HUES6 (cell line): ENCODE results near the gene POMT2.
"Not testable (repeated sequence)": the region's sequence is repeated elsewhere in the genome, so short reads cannot be mapped to it uniquely, and the experiment has no call there.

Experiments
- H3K27ac ChIP-seq: 2 replicates; pipeline ENCODE4 v1.7.0; 2013; ENCODE audit warnings: low read depth, mild to moderate bottlenecking, low read length, inconsistent platforms
- H3K27me3 ChIP-seq: 2 replicates; pipeline ENCODE4 v1.6.1; 2013; ENCODE audit warnings: low read length; ENCODE audit not compliant: control insufficient read depth, insufficient read depth
- H3K36me3 ChIP-seq: 2 replicates; pipeline ENCODE4 v1.6.1; 2013; ENCODE audit warnings: low read length; ENCODE audit not compliant: control insufficient read depth, insufficient read depth
- H3K4me1 ChIP-seq: 2 replicates; pipeline ENCODE4 v1.6.1; 2013; ENCODE audit warnings: low read length; ENCODE audit not compliant: control insufficient read depth, insufficient read depth
- H3K4me3 ChIP-seq: 2 replicates; pipeline ENCODE4 v1.5.1; 2013; ENCODE audit warnings: low read depth, low read length
- H3K9ac ChIP-seq: one replicate; pipeline ENCODE4 v1.6.1; 2013; ENCODE audit warnings: mild to moderate bottlenecking, low read length
- H3K9me3 ChIP-seq: 2 replicates; pipeline ENCODE4 v1.6.1; 2013; ENCODE audit warnings: low read depth, low read length; ENCODE audit not compliant: control insufficient read depth, insufficient read depth

The POMT2 gene

GRCh38 chr14:77343662-77344061 lies 23.0 kb upstream of the POMT2 start:
- H3K4me3 ChIP-seq = no peak overlapping the region
- H3K27me3 ChIP-seq = no peaks in the 10 kb centered on the region
- H3K36me3 ChIP-seq = peaks cover 10% of the 10 kb centered on the region
- peaks cover 35% of the 10 kb centered on the region for H3K4me1 ChIP-seq
- no peaks in the 10 kb centered on the region for H3K9me3 ChIP-seq
- H3K27ac ChIP-seq = no peak overlapping the region
- no peak overlapping the region for H3K9ac ChIP-seq

- H3K9me3 ChIP-seq = no peaks in the 10 kb centered on the region
- no peaks in the 10 kb centered on the region for H3K27me3 ChIP-seq
- peaks cover 10% of the 10 kb centered on the region for H3K36me3 ChIP-seq
- peaks cover 41% of the 10 kb centered on the region for H3K4me1 ChIP-seq
- no peak overlapping the region for H3K9ac ChIP-seq
- H3K4me3 ChIP-seq = no peak overlapping the region
- H3K27ac ChIP-seq = no peak overlapping the region
These were observed 22.2 kb upstream of the POMT2 start for GRCh38 chr14:77342726-77343397.

GRCh38 chr14:77340389-77340788 lies 19.7 kb upstream of the POMT2 start:
- Histone ChIP-seq H3K4me1 (peaks cover 63% of the 10 kb centered on the region), H3K4me3 (no peak overlapping the region), H3K9me3 (no peaks in the 10 kb centered on the region), H3K9ac (no peak overlapping the region), H3K36me3 (peaks cover 10% of the 10 kb centered on the region), H3K27ac (no peak overlapping the region), H3K27me3 (no peaks in the 10 kb centered on the region)

- Histone ChIP-seq H3K9ac (no peak overlapping the region), H3K27me3 (no peaks in the 10 kb centered on the region), H3K36me3 (peaks cover 10% of the 10 kb centered on the region), H3K9me3 (no peaks in the 10 kb centered on the region), H3K27ac (peak overlapping the region; percentile 60; the same call in 1 of the 2 replicates), H3K4me1 (peaks cover 59% of the 10 kb centered on the region), H3K4me3 (no peak overlapping the region)
These were observed 18.7 kb upstream of the POMT2 start for GRCh38 chr14:77339407-77339806.

GRCh38 chr14:77338302-77338701 lies 17.6 kb upstream of the POMT2 start:
- peaks cover 10% of the 10 kb centered on the region for H3K36me3 ChIP-seq
- no peak overlapping the region for H3K4me3 ChIP-seq
- H3K9ac ChIP-seq = no peak overlapping the region
- no peaks in the 10 kb centered on the region for H3K9me3 ChIP-seq
- H3K27me3 ChIP-seq = no peaks in the 10 kb centered on the region
- H3K27ac ChIP-seq = peak overlapping the region; percentile 60
- peaks cover 48% of the 10 kb centered on the region for H3K4me1 ChIP-seq

- H3K27me3 ChIP-seq = no peaks in the 10 kb centered on the region
- H3K27ac ChIP-seq = peak overlapping the region; percentile 60
- H3K9ac ChIP-seq = peak overlapping the region; percentile 2
- peaks cover 6% of the 10 kb centered on the region for H3K36me3 ChIP-seq
- H3K4me1 ChIP-seq = peaks cover 44% of the 10 kb centered on the region
- no peak overlapping the region for H3K4me3 ChIP-seq
- no peaks in the 10 kb centered on the region for H3K9me3 ChIP-seq
These were observed 17.2 kb upstream of the POMT2 start for GRCh38 chr14:77337880-77338279.

- not testable (repeated sequence) for H3K4me3 ChIP-seq, H3K36me3 ChIP-seq, H3K9me3 ChIP-seq, H3K27me3 ChIP-seq
- H3K9ac ChIP-seq = peak overlapping the region; percentile 2
- peaks cover 38% of the 10 kb centered on the region for H3K4me1 ChIP-seq
- H3K27ac ChIP-seq = peak overlapping the region; percentile 60
These were observed 16.6 kb upstream of the POMT2 start for GRCh38 chr14:77337255-77337654.

- Histone ChIP-seq H3K27me3 (no peaks in the 10 kb centered on the region), H3K4me1 (peaks cover 38% of the 10 kb centered on the region), H3K9ac (no peak overlapping the region), H3K36me3 (no peaks in the 10 kb centered on the region), H3K9me3 (no peaks in the 10 kb centered on the region), H3K27ac (no peak overlapping the region), H3K4me3 (no peak overlapping the region)
These were observed 14.9 kb upstream of the POMT2 start for GRCh38 chr14:77335576-77335975.

GRCh38 chr14:77329872-77330271 lies 9.2 kb upstream of the POMT2 start:
- H3K27me3 ChIP-seq = no peaks in the 10 kb centered on the region
- H3K4me3 ChIP-seq = no peak overlapping the region
- H3K27ac ChIP-seq = no peak overlapping the region
- H3K9ac ChIP-seq = no peak overlapping the region
- H3K4me1 ChIP-seq = peaks cover 9% of the 10 kb centered on the region
- no peaks in the 10 kb centered on the region for H3K9me3 ChIP-seq
- H3K36me3 ChIP-seq = no peaks in the 10 kb centered on the region

- Histone ChIP-seq H3K27me3 (no peaks in the 10 kb centered on the region), H3K4me3 (no peak overlapping the region), H3K9ac (no peak overlapping the region), H3K9me3 (no peaks in the 10 kb centered on the region), H3K27ac (no peak overlapping the region), H3K36me3 (no peaks in the 10 kb centered on the region), H3K4me1 (peaks cover 22% of the 10 kb centered on the region)
These were observed 6.4 kb upstream of the POMT2 start for GRCh38 chr14:77327111-77327510.

GRCh38 chr14:77325746-77326094 lies 5.0 kb upstream of the POMT2 start:
- H3K4me3 ChIP-seq = no peak overlapping the region
- H3K27ac ChIP-seq = no peak overlapping the region
- H3K9ac ChIP-seq = no peak overlapping the region
- no peaks in the 10 kb centered on the region for H3K27me3 ChIP-seq
- H3K4me1 ChIP-seq = peaks cover 26% of the 10 kb centered on the region
- no peaks in the 10 kb centered on the region for H3K36me3 ChIP-seq
- H3K9me3 ChIP-seq = no peaks in the 10 kb centered on the region
